ENCODE measurements around the gene IL17F.

The IL17F gene

DNA sequence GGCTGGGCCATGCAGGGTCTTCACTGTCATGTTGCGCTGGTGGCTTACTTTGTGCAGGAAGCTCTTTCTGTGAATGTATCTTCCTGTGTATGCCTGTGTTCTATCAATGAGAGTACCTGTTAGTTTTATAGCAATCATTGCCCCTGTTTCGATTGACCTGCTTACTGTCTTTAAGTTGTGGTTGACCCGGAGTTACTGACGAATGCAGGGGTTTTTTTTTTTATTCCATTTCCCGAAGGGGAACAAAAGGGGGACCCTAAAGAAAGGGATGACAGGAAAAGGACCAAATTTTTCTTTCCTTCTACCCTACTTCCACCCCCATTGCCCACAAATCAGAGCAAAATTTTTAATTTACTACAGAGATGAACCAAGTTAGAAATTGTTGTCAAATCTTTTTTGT lies at the start of gene IL17F:
Gene IL17F, minus strand, starts transcription at position 101 of the 400 bp plus-strand sequence. Its CDS starts 71 bp downstream, at position 30.
- no peak within 1 kb of the TSS for H3K27ac ChIP-seq

DNA sequence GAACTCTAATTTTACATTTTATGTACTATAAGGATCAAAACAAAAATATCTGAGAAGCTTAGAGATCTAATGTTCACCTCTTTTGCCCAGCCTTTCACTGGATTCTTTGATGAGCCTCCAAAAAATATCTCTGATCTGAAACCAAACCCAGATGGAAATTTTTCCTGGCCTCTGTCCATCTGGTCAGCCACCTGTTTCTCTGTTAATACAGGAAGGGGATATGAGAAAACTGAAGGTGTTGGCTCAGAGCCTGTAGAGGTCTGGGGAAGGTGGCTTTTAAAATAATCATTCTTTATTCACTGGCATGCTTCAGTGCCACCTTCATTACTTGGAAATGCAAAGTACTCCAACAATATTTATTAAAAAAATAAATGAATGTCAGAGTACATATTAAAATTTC lies 48.8 kb upstream of the IL17F start:
- TF ChIP-seq, protein P1, sequence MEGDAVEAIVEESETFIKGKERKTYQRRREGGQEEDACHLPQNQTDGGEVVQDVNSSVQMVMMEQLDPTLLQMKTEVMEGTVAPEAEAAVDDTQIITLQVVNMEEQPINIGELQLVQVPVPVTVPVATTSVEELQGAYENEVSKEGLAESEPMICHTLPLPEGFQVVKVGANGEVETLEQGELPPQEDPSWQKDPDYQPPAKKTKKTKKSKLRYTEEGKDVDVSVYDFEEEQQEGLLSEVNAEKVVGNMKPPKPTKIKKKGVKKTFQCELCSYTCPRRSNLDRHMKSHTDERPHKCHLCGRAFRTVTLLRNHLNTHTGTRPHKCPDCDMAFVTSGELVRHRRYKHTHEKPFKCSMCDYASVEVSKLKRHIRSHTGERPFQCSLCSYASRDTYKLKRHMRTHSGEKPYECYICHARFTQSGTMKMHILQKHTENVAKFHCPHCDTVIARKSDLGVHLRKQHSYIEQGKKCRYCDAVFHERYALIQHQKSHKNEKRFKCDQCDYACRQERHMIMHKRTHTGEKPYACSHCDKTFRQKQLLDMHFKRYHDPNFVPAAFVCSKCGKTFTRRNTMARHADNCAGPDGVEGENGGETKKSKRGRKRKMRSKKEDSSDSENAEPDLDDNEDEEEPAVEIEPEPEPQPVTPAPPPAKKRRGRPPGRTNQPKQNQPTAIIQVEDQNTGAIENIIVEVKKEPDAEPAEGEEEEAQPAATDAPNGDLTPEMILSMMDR (conservative IDR thresholded peaks at IDR 0.05), result no peak
- H3K27ac ChIP-seq, result peak overlapping the region; percentile 79

More for the DNA sequence above, at the start of gene IL17F:
- TF ChIP-seq, protein P1 (conservative IDR thresholded peaks at IDR 0.05), result no peak

DNA sequence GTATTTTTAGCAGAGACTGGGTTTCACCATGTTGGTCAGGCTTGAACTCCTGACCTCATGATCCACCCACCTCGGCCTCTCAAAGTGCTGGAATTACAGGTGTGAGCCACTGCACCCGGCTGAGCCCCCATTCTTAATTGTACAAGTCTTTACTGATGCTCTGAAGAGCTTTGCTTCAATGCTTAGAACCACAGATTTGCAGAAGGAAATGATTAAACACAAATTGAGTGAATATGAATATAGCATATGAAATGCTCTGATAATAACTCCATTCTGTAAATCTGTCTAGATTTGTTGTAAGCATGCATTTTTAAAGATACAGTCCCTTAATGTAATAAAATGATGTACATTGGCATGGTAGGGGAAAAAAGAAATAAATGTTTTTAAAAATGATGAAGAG lies 44.5 kb upstream of the IL17F start:
- TF ChIP-seq, protein P1 (conservative IDR thresholded peaks at IDR 0.05), result no peak
- peak overlapping the region; percentile 26; the same call in 1 of the 2 replicates for H3K27ac ChIP-seq

DNA sequence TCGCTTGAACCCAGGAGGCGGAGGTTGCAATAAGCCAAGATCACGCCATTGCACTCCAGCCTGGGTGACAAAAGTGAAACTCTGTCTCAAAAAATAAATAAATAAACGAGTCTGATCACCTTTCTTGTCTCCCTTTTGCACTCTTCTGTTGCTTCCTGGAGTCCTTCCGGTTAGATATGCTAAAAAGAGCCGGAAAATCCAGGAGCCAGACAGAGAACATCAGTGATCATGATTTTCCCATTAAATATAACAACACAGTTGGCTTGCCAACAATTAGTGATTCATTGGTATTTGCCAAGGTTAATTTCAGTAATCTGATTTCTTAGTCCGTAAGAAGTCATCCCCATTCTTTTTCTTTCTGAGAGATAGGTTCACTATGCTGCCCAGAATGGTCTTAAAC lies 43.9 kb upstream of the IL17F start:
- TF ChIP-seq, protein P1 (conservative IDR thresholded peaks at IDR 0.05), result no peak
- H3K27ac ChIP-seq, result peak overlapping the region; percentile 26; the same call in 1 of the 2 replicates

DNA sequence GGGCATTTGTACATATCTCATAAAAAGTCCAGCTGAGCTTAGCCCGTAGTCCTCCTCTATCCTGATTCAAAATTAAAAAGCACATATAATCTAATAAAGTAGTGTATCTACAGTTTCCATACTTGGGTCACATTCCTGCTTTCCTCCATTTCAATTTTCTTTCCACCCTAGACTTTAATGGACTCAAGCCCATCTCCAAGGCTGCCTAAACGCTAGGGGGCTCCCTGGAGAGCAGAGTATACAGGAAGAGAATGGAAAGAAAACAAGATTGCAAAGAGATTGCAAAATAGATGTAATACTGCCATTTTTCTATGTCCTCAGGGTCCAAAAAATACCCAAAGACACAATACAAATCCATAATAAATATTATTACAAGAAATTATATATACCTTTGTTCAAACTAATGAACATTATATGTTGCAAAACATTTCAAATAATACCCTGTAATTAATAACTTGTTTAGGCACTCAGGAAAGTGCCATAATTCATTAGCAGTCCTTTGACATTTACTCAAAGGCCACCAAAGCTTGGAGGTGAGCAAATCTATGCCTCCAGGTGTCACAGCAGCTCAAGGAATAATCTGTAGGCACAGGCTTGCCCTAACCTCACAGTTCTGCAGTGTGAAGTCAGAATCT lies 42.6 kb upstream of the IL17F start:
- TF ChIP-seq, protein P1 (conservative IDR thresholded peaks at IDR 0.05), result peak; percentile 73
- no peak overlapping the region; the same call in 1 of the 2 replicates for H3K27ac ChIP-seq

DNA sequence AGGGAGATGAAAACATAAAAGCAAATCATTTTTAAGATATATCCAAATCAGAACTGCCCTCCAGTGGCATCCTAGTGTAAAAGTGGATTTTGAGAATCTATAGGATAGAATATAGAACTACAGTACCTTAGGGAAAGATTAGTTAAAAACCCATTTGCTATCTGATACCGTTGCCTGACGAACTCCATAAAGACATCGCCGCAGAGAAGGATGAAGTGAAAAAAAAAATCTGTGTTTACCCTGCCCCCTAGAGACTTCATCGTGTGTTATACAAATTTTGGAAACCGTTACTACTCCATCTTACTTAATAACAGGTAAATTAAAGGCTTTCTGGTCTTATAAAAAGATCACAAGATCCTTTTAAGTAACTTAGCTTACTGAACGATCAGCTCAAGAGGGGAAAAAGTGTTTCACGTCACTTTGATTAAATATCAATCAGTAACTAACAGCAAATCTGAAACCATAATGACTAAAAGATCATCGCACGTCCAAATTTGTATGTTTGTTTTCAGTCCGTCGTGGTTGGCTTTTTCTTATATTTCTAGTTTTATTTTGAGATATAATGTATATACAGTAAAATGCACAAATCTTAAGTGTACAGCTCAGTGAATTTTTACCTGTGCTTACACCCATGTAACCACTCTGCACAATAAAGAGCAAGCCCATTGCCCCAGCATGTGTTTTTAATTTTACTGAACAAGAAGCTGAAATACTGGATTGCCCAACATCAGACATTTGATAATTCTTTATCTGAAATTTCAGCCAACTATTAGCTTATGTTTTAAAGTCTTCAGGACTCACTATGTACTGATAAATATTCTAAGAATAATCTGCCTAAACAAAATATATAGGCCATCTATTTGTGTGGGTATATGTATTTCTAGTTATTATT lies 41.1 kb upstream of the IL17F start:
- H3K27ac ChIP-seq, result peak overlapping the region; percentile 44; the same call in 1 of the 2 replicates
- TF ChIP-seq, protein P1 (conservative IDR thresholded peaks at IDR 0.05), result no peak

DNA sequence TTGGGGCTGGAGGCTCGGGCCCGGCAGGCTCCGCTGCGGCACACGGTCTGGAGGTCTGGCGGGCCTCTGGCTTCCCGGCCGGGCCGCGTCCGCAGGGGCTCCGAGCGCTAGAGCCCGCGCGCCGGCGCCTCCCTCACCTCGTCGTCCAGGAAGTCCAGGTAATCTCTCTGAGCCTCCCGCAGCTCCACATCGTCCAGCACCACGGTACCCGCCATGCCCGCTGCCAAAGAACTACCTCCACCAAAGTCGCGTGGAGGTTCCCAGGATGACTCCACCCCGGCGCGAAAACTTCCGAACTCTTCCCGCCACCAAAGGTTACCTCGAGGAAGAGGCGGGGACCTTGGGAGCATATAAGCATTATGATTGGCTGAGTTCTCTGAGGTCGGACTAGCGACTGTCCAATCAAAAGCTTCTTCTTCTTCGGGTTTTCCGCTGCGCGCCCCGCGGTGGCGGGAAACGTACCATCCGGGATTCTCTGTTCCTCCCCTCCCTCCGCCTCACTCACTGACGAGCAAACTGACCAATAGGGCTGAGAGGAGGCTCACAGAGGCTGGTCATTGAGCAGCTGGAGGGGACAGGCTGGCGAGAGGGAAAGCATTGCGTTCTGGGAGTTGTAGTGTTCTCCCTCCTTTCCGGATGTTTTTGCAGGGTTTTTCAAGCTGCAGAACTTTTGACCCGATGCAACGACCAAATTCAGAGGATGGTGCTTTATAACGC lies 40.3 kb upstream of the IL17F start, which contains the start of gene MCM3:
Gene MCM3, minus strand, starts transcription at position 283 of the 717 bp plus-strand sequence. Its CDS starts 68 bp downstream, at position 215.
- TF ChIP-seq, protein P1 (conservative IDR thresholded peaks at IDR 0.05), result 0 out of 2 replicates have a peak, but pooled peaks have one; percentile 3
- peak within 1 kb of the TSS; percentile 72 for H3K27ac ChIP-seq

Measured in VCaP (cell line).